Esophagus (tissue), 2 donors: ENCODE measurements around the gene TCAP. TPM values are rescaled to one million over a fixed set of nuclear protein-coding genes. Genes with fewer than 3 reads are reported as not detected.

Experiments
- H3K27ac ChIP-seq, 2 donors: one replicate each; pipeline ENCODE4 v1.5.1; 2013; ENCODE audit warnings: low read depth in 2 of 2, mild to moderate bottlenecking in 2 of 2, inconsistent platforms in 1 of 2, low read length in 1 of 2, moderate library complexity in 1 of 2
- H3K27me3 ChIP-seq, 2 donors: one replicate each; pipeline ENCODE4 v1.6.1; 2013; ENCODE audit warnings: low read length in 2 of 2, control low read depth in 1 of 2, mild to moderate bottlenecking in 1 of 2; ENCODE audit not compliant: insufficient read depth in 2 of 2, control insufficient read depth in 1 of 2
- H3K36me3 ChIP-seq, 2 donors: one replicate each; pipeline ENCODE4 v1.6.1; 2013; ENCODE audit warnings: low read length in 1 of 2; ENCODE audit not compliant: control insufficient read depth in 2 of 2, insufficient read depth in 2 of 2
- H3K4me1 ChIP-seq, 2 donors: one replicate each; pipeline ENCODE4 v1.6.1; 2013; ENCODE audit warnings: low read length in 1 of 2; ENCODE audit not compliant: control insufficient read depth in 2 of 2, insufficient read depth in 2 of 2
- H3K4me3 ChIP-seq, 2 donors: one replicate each; pipeline ENCODE4 v1.5.1; 2013; ENCODE audit warnings: low read length in 2 of 2, mild to moderate bottlenecking in 2 of 2, low read depth in 1 of 2, moderate library complexity in 1 of 2
- H3K9me3 ChIP-seq, 2 donors: one replicate each; pipeline ENCODE4 v1.6.1; 2013; ENCODE audit warnings: mild to moderate bottlenecking in 2 of 2, low read depth in 1 of 2, low read length in 1 of 2, moderate library complexity in 1 of 2; ENCODE audit not compliant: control insufficient read depth in 2 of 2, insufficient read depth in 1 of 2
- WGBS, 2 donors: extraction: QIAGEN DNeasy Blood & Tissue Kit; methylation state at CpG; one replicate each; pipeline ENCODE4 v1.1.7; 2013; 5-methylcytosine and 5-hydroxymethylcytosine counted together
- polyA plus RNA-seq, 2 donors: library from polyadenylated mRNA; stranded (reverse); fragments of 200-250 nt; gene quantifications; one replicate each; pipeline ENCODE4 v1.2.3, GENCODE V29; 2013
- donor health status: healthy with polysubstance abuse.
- donor health status: Bipolar disorder and iron deficiency.

The TCAP gene
- polyA plus RNA-seq, 2 donors: 0.78 to 0.88 TPM

- Histone ChIP-seq H3K9me3 (no peaks in the 10 kb centered on the region), H3K4me1 (peaks cover 7 to 10% of the 10 kb centered on the region in 2 donors), H3K27me3 (no peaks in the 10 kb centered on the region), H3K27ac (no peak overlapping the region), H3K4me3 (no peak overlapping the region), H3K36me3 (no peaks in the 10 kb centered on the region)
- WGBS, 2 donors: 84 to 91% methylated on average over 15 of the region's 15 CpGs
These were observed 16.4 kb upstream of the TCAP start for GRCh38 chr17:39648616-39649366.

- Histone ChIP-seq H3K27me3 (no peaks in the 10 kb centered on the region), H3K36me3 (no peaks in the 10 kb centered on the region), H3K4me3 (no peak overlapping the region), H3K9me3 (no peaks in the 10 kb centered on the region), H3K27ac (no peak overlapping the region), H3K4me1 (peaks cover 6 to 7% of the 10 kb centered on the region in 2 donors)
- WGBS, 2 donors: 81 to 85% methylated on average over 11 of the region's 11 CpGs
These were observed 15.0 kb upstream of the TCAP start for GRCh38 chr17:39650121-39650579.

- Histone ChIP-seq H3K36me3 (peaks cover 0 to 6% of the 10 kb centered on the region in 2 donors), H3K4me3 (no peak overlapping the region), H3K4me1 (peaks cover 6 to 7% of the 10 kb centered on the region in 2 donors), H3K9me3 (no peaks in the 10 kb centered on the region), H3K27ac (no peak overlapping the region), H3K27me3 (no peaks in the 10 kb centered on the region)
- 53% methylated on average over 8 of the region's 8 CpGs for WGBS, 2 donors
These were observed 13.1 kb upstream of the TCAP start for GRCh38 chr17:39651923-39652586.

- 64 to 76% methylated on average over 7 of the region's 7 CpGs for WGBS, 2 donors
- Histone ChIP-seq H3K36me3 (peaks cover 0 to 9% of the 10 kb centered on the region in 2 donors), H3K27ac (no peak overlapping the region), H3K9me3 (no peaks in the 10 kb centered on the region), H3K4me1 (peaks cover 3 to 5% of the 10 kb centered on the region in 2 donors), H3K4me3 (no peak overlapping the region), H3K27me3 (no peaks in the 10 kb centered on the region)
These were observed 12.4 kb upstream of the TCAP start for GRCh38 chr17:39652587-39653315.

GRCh38 chr17:39653316-39653661 lies 11.9 kb upstream of the TCAP start:
- Histone ChIP-seq H3K4me1 (peaks cover 3 to 5% of the 10 kb centered on the region in 2 donors), H3K36me3 (peaks cover 0 to 12% of the 10 kb centered on the region in 2 donors), H3K27ac (no peak overlapping the region)

GRCh38 chr17:39653662-39654331 lies 11.4 kb upstream of the TCAP start:
- H3K27ac ChIP-seq: no peak overlapping the region
- H3K27me3 ChIP-seq: no peaks in the 10 kb centered on the region
- peaks cover 3 to 5% of the 10 kb centered on the region in 2 donors for H3K4me1 ChIP-seq
- 65 to 71% methylated on average over 14 of the region's 14 CpGs for WGBS, 2 donors
- no peaks in the 10 kb centered on the region for H3K9me3 ChIP-seq
- peaks cover 0 to 16% of the 10 kb centered on the region in 2 donors for H3K36me3 ChIP-seq
- H3K4me3 ChIP-seq: no peak overlapping the region

More at GRCh38 chr17:39653316-39653661, 11.9 kb upstream of the TCAP start:
- Histone ChIP-seq H3K9me3 (no peaks in the 10 kb centered on the region), H3K4me3 (no peak overlapping the region), H3K27me3 (no peaks in the 10 kb centered on the region)
- 80 to 81% methylated on average over 11 to 12 of the region's 12 CpGs for WGBS, 2 donors

- Histone ChIP-seq H3K9me3 (no peaks in the 10 kb centered on the region), H3K27ac (no peak overlapping the region), H3K4me1 (peaks cover 3 to 6% of the 10 kb centered on the region in 2 donors), H3K36me3 (peaks cover 1 to 26% of the 10 kb centered on the region in 2 donors), H3K27me3 (no peaks in the 10 kb centered on the region), H3K4me3 (no peak overlapping the region)
- 85% methylated on average over 2 of the region's 2 CpGs for WGBS, 2 donors
These were observed 10.0 kb upstream of the TCAP start for GRCh38 chr17:39655105-39655504.

- Histone ChIP-seq H3K36me3 (peaks cover 3 to 42% of the 10 kb centered on the region in 2 donors), H3K27me3 (no peaks in the 10 kb centered on the region), H3K27ac (no peak overlapping the region), H3K4me3 (no peak overlapping the region), H3K4me1 (peaks cover 3 to 20% of the 10 kb centered on the region in 2 donors), H3K9me3 (no peaks in the 10 kb centered on the region)
- 95 to 96% methylated on average over 11 of the region's 11 CpGs for WGBS, 2 donors
These were observed 6.8 kb upstream of the TCAP start for GRCh38 chr17:39658346-39658745.

GRCh38 chr17:39658760-39659159 lies 6.4 kb upstream of the TCAP start:
- peak overlapping the region in 1 of 2 donors; percentile 41 for H3K27ac ChIP-seq
- 88 to 93% methylated on average over 3 of the region's 3 CpGs for WGBS, 2 donors
- peaks cover 6 to 21% of the 10 kb centered on the region in 2 donors for H3K4me1 ChIP-seq
- H3K9me3 ChIP-seq: no peaks in the 10 kb centered on the region
- H3K4me3 ChIP-seq: no peak overlapping the region
- H3K36me3 ChIP-seq: peaks cover 3 to 42% of the 10 kb centered on the region in 2 donors
- no peaks in the 10 kb centered on the region for H3K27me3 ChIP-seq
